ENCODE data around the gene CDH23. TPM values are rescaled to one million over a fixed set of nuclear protein-coding genes. Genes with fewer than 3 reads are reported as not detected.
A peak's percentile ranks its signal among the peaks of the same experiment; 100 is the strongest.

The CDH23 gene
- total RNA-seq, 1 experiment from 2014 or later = not detected

GRCh38 chr10:71765176-71765904 is 368.6 kb downstream of the CDH23 start:
- no peaks in the 10 kb centered on the region for H3K9me3 ChIP-seq (ENCODE audit: low read length)
- POLR2A ChIA-PET (ENCODE audit: unreplicated experiment) = interaction anchor here (0.6 to 0.7 kb wide), 2 partner anchors 9 to 518 kb away, joined by 3 to 13 read pairs; no protein-coding TSS in a partner anchor
- TF ChIP-seq EZH2phosphoT487 (IDR thresholded peaks at IDR 0.05; ENCODE audit: borderline replicate concordance, low read length) = no peak
- no peak for TF ChIP-seq EZH2 (IDR thresholded peaks at IDR 0.05; ENCODE audit: low read length, unreplicated experiment)
- no peak for TF ChIP-seq CTCF (conservative IDR thresholded peaks at IDR 0.05; ENCODE audit: low read depth, low read length)
- H3K9ac ChIP-seq (ENCODE audit: low read length) = no peak overlapping the region
- no peak for ATAC-seq
- H3F3A ChIP-seq (ENCODE audit: low read length, unreplicated experiment) = no peaks in the 10 kb centered on the region
- no peak overlapping the region for H2AFZ ChIP-seq (ENCODE audit: low read length)
- CTCF ChIA-PET = no interaction called here
- H3K4me3 ChIP-seq (ENCODE audit: low read length) = no peak overlapping the region
- no peaks in the 10 kb centered on the region for H3K36me3 ChIP-seq (ENCODE audit: low read depth, low read length)
- peaks cover 32% of the 10 kb centered on the region for H3K4me1 ChIP-seq (ENCODE audit: insufficient read depth, low read length)
- no peaks in the 10 kb centered on the region for H3K27me3 ChIP-seq (ENCODE audit: low read length)
- no peak overlapping the region for H3K27ac ChIP-seq (ENCODE audit: low read length)
- intact Hi-C loops (cut with micrococcal nuclease) = loop anchor here (5.0 kb wide), 2 partner anchors 38 to 68 kb away; no protein-coding TSS in a partner anchor
- no peaks in the 10 kb centered on the region for H3K79me2 ChIP-seq (ENCODE audit: low read length)
- DNase-seq = peak; percentile 13
- no peaks in the 10 kb centered on the region for H4K20me1 ChIP-seq (ENCODE audit: low read length)
- no peaks in the 10 kb centered on the region for H3K9me2 ChIP-seq (replicated peaks; ENCODE audit: low read length)
- no peak overlapping the region for H3K4me2 ChIP-seq (ENCODE audit: low read length)
- BruUV-seq (replicated peaks) = no TSS peak

- intact Hi-C loops (cut with micrococcal nuclease) = loop anchor here (5.0 kb wide), 2 partner anchors 39 to 69 kb away; no protein-coding TSS in a partner anchor
- no peak overlapping the region for H2AFZ ChIP-seq (ENCODE audit: low read length)
- H3K27me3 ChIP-seq (ENCODE audit: low read length) = no peaks in the 10 kb centered on the region
- POLR2A ChIA-PET (ENCODE audit: unreplicated experiment) = interaction anchor here (0.6 kb wide), 1 partner anchor 518 kb away, joined by 13 read pairs; no protein-coding TSS in a partner anchor
- no peaks in the 10 kb centered on the region for H3K36me3 ChIP-seq (ENCODE audit: low read depth, low read length)
- DNase-seq (no peak), ATAC-seq (no peak)
- H3K9me3 ChIP-seq (ENCODE audit: low read length) = no peaks in the 10 kb centered on the region
- TSS peak; percentile 55 for BruUV-seq (replicated peaks)
- no peaks in the 10 kb centered on the region for H3K9me2 ChIP-seq (replicated peaks; ENCODE audit: low read length)
- no peaks in the 10 kb centered on the region for H3F3A ChIP-seq (ENCODE audit: low read length, unreplicated experiment)
- CTCF ChIA-PET = interaction anchor here (1.2 kb wide), 1 partner anchor 69 kb away, joined by 3 read pairs; no protein-coding TSS in a partner anchor
- TF ChIP-seq EZH2 (IDR thresholded peaks at IDR 0.05; ENCODE audit: low read length, unreplicated experiment) = no peak
- TF ChIP-seq EZH2phosphoT487 (IDR thresholded peaks at IDR 0.05; ENCODE audit: borderline replicate concordance, low read length) = no peak
- no peak for TF ChIP-seq CTCF (conservative IDR thresholded peaks at IDR 0.05; ENCODE audit: low read depth, low read length)
- peaks cover 32% of the 10 kb centered on the region for H3K4me1 ChIP-seq (ENCODE audit: insufficient read depth, low read length)
- H4K20me1 ChIP-seq (ENCODE audit: low read length) = no peaks in the 10 kb centered on the region
- H3K9ac ChIP-seq (ENCODE audit: low read length) = no peak overlapping the region
- H3K4me3 ChIP-seq (ENCODE audit: low read length) = no peak overlapping the region
- H3K27ac ChIP-seq (ENCODE audit: low read length) = peak overlapping the region; percentile 79
- no peaks in the 10 kb centered on the region for H3K79me2 ChIP-seq (ENCODE audit: low read length)
- H3K4me2 ChIP-seq (ENCODE audit: low read length) = 0 out of 2 replicates have a peak overlapping the region, but pooled peaks have one; percentile 1
Observed at GRCh38 chr10:71765906-71766716, 369.4 kb downstream of the CDH23 start.
